Measurements from ENCODE around the gene DYNLT4. TPM values are rescaled to one million over a fixed set of nuclear protein-coding genes. Genes with fewer than 3 reads are reported as not detected.

Gene DYNLT4
- total RNA-seq, 1 experiment from 2014 or later: not detected

GRCh38 chr1:44803312-44804095 is 3.6 kb downstream of the DYNLT4 start:
- Histone ChIP-seq H3K27me3 (replicated peaks; ENCODE audit: control insufficient read depth, insufficient read depth, low read length) (no peaks in the 10 kb centered on the region), H3K4me1 (peaks cover 27% of the 10 kb centered on the region), H3K36me3 (ENCODE audit: control insufficient read depth, insufficient read depth, low read length) (no peaks in the 10 kb centered on the region), H3K4me3 (ENCODE audit: low read depth, low read length) (no peak overlapping the region), H3K9me3 (no peaks in the 10 kb centered on the region)
- no peak for TF ChIP-seq CTCF (IDR thresholded peaks at IDR 0.05; ENCODE audit: insufficient read depth in 1 of 2, low read depth in 1 of 2, low read length in 1 of 2, severe bottlenecking in 1 of 2, unreplicated experiment in 1 of 2)
- peaks cover 26% of the 10 kb centered on the region for H3K36me3 Mint-ChIP-seq (ENCODE audit: insufficient read depth, unreplicated experiment)
- H3K27me3 Mint-ChIP-seq (ENCODE audit: insufficient read depth, unreplicated experiment): no peaks in the 10 kb centered on the region
- peaks cover 18% of the 10 kb centered on the region for H3K4me1 Mint-ChIP-seq (ENCODE audit: low read depth, unreplicated experiment)
- BruUV-seq (replicated peaks): no TSS peak
- DNase-seq: no peak
- H3K9me3 Mint-ChIP-seq (ENCODE audit: unreplicated experiment): no peaks in the 10 kb centered on the region
- intact Hi-C loops (cut with micrococcal nuclease; ENCODE audit: unreplicated experiment): no loop called here
- POLR2A ChIA-PET: no interaction called here
- H3K27ac Mint-ChIP-seq (ENCODE audit: unreplicated experiment): peak overlapping the region; percentile 26
- CTCF ChIA-PET: no interaction called here
- H3K4me3 Mint-ChIP-seq (ENCODE audit: unreplicated experiment): no peak overlapping the region

GRCh38 chr1:44803062-44803311 is 4.2 kb downstream of the DYNLT4 start:
- CTCF ChIA-PET: no interaction called here
- Mint-ChIP-seq H3K4me3 (ENCODE audit: unreplicated experiment) (no peak overlapping the region), H3K36me3 (ENCODE audit: insufficient read depth, unreplicated experiment) (peaks cover 26% of the 10 kb centered on the region)

GRCh38 chr1:44802306-44803061 is 4.7 kb downstream of the DYNLT4 start:
- Histone ChIP-seq H3K36me3 (ENCODE audit: control insufficient read depth, insufficient read depth, low read length) (no peaks in the 10 kb centered on the region), H3K27me3 (replicated peaks; ENCODE audit: control insufficient read depth, insufficient read depth, low read length) (no peaks in the 10 kb centered on the region), H3K4me1 (peaks cover 17% of the 10 kb centered on the region), H3K4me3 (ENCODE audit: low read depth, low read length) (no peak overlapping the region), H3K9me3 (no peaks in the 10 kb centered on the region)
- DNase-seq: no peak
- Mint-ChIP-seq H3K36me3 (ENCODE audit: insufficient read depth, unreplicated experiment) (peaks cover 24% of the 10 kb centered on the region), H3K9me3 (ENCODE audit: unreplicated experiment) (no peaks in the 10 kb centered on the region), H3K27ac (ENCODE audit: unreplicated experiment) (peak overlapping the region; percentile 26), H3K4me3 (ENCODE audit: unreplicated experiment) (peak overlapping the region; percentile 24), H3K4me1 (ENCODE audit: low read depth, unreplicated experiment) (peaks cover 16% of the 10 kb centered on the region), H3K27me3 (ENCODE audit: insufficient read depth, unreplicated experiment) (no peaks in the 10 kb centered on the region)
- ChIA-PET CTCF (no interaction called here), POLR2A (no interaction called here)
- no TSS peak for BruUV-seq (replicated peaks)
- no peak for TF ChIP-seq CTCF (IDR thresholded peaks at IDR 0.05; ENCODE audit: insufficient read depth in 1 of 2, low read depth in 1 of 2, low read length in 1 of 2, severe bottlenecking in 1 of 2, unreplicated experiment in 1 of 2)
- intact Hi-C loops (cut with micrococcal nuclease; ENCODE audit: unreplicated experiment): no loop called here

More at GRCh38 chr1:44803062-44803311, 4.2 kb downstream of the DYNLT4 start:
- H3K27me3 Mint-ChIP-seq (ENCODE audit: insufficient read depth, unreplicated experiment): no peaks in the 10 kb centered on the region
- peaks cover 22% of the 10 kb centered on the region for H3K4me1 ChIP-seq
- no peaks in the 10 kb centered on the region for H3K36me3 ChIP-seq (ENCODE audit: control insufficient read depth, insufficient read depth, low read length)
- POLR2A ChIA-PET: no interaction called here
- peak overlapping the region; percentile 26 for H3K27ac Mint-ChIP-seq (ENCODE audit: unreplicated experiment)
- peaks cover 18% of the 10 kb centered on the region for H3K4me1 Mint-ChIP-seq (ENCODE audit: low read depth, unreplicated experiment)
- intact Hi-C loops (cut with micrococcal nuclease; ENCODE audit: unreplicated experiment): no loop called here
- no peaks in the 10 kb centered on the region for H3K9me3 ChIP-seq
- BruUV-seq (replicated peaks): no TSS peak
- TF ChIP-seq CTCF (IDR thresholded peaks at IDR 0.05; ENCODE audit: insufficient read depth in 1 of 2, low read depth in 1 of 2, low read length in 1 of 2, severe bottlenecking in 1 of 2, unreplicated experiment in 1 of 2): no peak
- no peak overlapping the region for H3K4me3 ChIP-seq (ENCODE audit: low read depth, low read length)
- no peaks in the 10 kb centered on the region for H3K9me3 Mint-ChIP-seq (ENCODE audit: unreplicated experiment)
- DNase-seq: no peak
- H3K27me3 ChIP-seq (replicated peaks; ENCODE audit: control insufficient read depth, insufficient read depth, low read length): no peaks in the 10 kb centered on the region

Measured in Caco-2 (cell line).